ENCODE data around the gene PTPRG. TPM values are rescaled to one million over a fixed set of nuclear protein-coding genes. Genes with fewer than 3 reads are reported as not detected.

The PTPRG gene
- total and polyA plus RNA-seq, 2 of the 13 experiments (the other 11 are each of a cell fraction or from before 2014, with no cell fraction given): 8.0 to 25.3 TPM

DNA sequence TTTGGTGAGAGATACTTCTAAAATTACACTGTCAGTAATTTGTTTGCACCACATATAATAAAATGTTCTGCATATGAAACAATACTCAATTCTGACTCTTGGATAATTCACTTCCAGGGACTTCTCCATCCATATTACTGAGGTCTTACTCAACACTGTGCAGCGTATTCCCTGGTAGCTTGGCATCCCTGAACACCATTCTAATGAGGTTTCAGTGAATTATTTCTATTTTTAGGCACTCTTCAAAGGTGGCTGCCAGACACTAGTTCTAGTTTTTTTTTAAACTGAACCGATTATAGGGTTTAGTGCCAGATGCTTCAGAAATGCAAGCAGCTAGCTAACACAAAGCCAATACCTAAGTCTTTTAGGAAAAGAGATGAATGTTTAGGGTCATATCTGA is 528.7 kb downstream of the PTPRG start (continued):
- TF ChIP-seq ZNF569 (CRISPR knock-in tag; IDR thresholded peaks at IDR 0.05; ENCODE audit: borderline replicate concordance) (no peak), FOXP1 (IDR thresholded peaks at IDR 0.05) (no peak), FOXP1 (CRISPR knock-in tag; IDR thresholded peaks at IDR 0.05) (no peak), ZNF343 (CRISPR knock-in tag; IDR thresholded peaks at IDR 0.05) (no peak), ONECUT2 (CRISPR knock-in tag; IDR thresholded peaks at IDR 0.05) (no peak), LCORL (IDR thresholded peaks at IDR 0.05) (no peak), LCORL (CRISPR knock-in tag; IDR thresholded peaks at IDR 0.05) (no peak), ZNF576 (CRISPR knock-in tag; IDR thresholded peaks at IDR 0.05) (no peak), CREB3 (CRISPR knock-in tag; IDR thresholded peaks at IDR 0.05) (no peak), ZKSCAN1 (IDR thresholded peaks at IDR 0.05; ENCODE audit: low read length) (no peak), ZNF703 (CRISPR knock-in tag; IDR thresholded peaks at IDR 0.05; ENCODE audit: borderline replicate concordance) (no peak)

DNA sequence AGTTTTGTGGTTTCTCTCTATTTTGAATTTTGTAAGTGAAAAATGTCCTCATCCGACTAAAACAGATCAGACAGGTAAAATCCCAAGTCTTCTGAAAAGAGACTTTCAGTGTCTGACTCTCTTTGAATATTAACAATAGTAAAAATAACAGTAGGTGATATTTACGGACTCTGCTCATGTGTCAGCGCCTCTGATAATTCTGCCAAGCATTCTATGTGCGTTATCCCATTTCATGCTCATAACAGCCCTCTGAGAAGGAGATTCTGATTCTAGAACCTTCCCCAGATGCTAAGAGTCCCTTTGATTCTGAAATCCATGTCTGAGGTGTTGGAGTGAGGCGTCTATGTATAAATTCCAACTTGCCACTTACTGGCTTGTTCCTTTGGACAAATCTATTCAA is 529.1 kb downstream of the PTPRG start:
- in situ Hi-C loops (cut with HindIII; ENCODE audit: extremely low pct_ligation_motif_present, low pct_unique_long_range_greater_than_20kb) (no loop called here), intact Hi-C loops (cut with micrococcal nuclease; ENCODE audit: unreplicated experiment) (no loop called here)
- Histone ChIP-seq H2AFZ (ENCODE audit: low read length) (no peak overlapping the region), H3K36me3 (replicated peaks in 1 of 2; ENCODE audit: control insufficient read depth in 1 of 2, insufficient read depth in 2 of 2, low read length in 2 of 2) (no peaks in the 10 kb centered on the region), H3K4me1 (ENCODE audit: insufficient read depth, low read length) (peaks cover 8% of the 10 kb centered on the region; the same call in 1 of the 2 replicates), H3K4me3 (replicated peaks in 1 of 3; ENCODE audit: insufficient read depth in 1 of 3, low read depth in 2 of 3, low read length in 3 of 3) (no peak overlapping the region), H3K27me3 (ENCODE audit: control insufficient read depth in 1 of 2, insufficient read depth in 2 of 2, low read length in 2 of 2) (no peaks in the 10 kb centered on the region), H3K27ac (ENCODE audit: extremely low read length, insufficient read depth, low read length) (no peak overlapping the region), H3K4me2 (ENCODE audit: low read depth, low read length) (no peak overlapping the region), H3K79me2 (ENCODE audit: insufficient read depth, low read length) (no peaks in the 10 kb centered on the region), H3K9ac (ENCODE audit: insufficient read depth, low read depth, low read length) (no peak overlapping the region), H3K9me3 (ENCODE audit: low read length) (no peaks in the 10 kb centered on the region), H4K20me1 (ENCODE audit: insufficient read depth, low read length) (no peaks in the 10 kb centered on the region)
- DNase-seq (ENCODE audit: low spot score): no peak
- POLR2A ChIA-PET: no interaction called here
- no peak for ATAC-seq
- 96% methylated on average over 5 of the region's 5 CpGs for WGBS (ENCODE audit: low lambda C conversion rate)
- no peak for FAIRE-seq
- TF ChIP-seq HNF4G (IDR thresholded peaks at IDR 0.05; ENCODE audit: borderline replicate concordance, low read depth, low read length) (no peak), HNF4G (CRISPR knock-in tag; IDR thresholded peaks at IDR 0.05; ENCODE audit: borderline replicate concordance, low read depth) (no peak)
- BruUV-seq (replicated peaks): no TSS peak
- CTCF ChIA-PET (ENCODE audit: low intra/inter-chr PET ratio, low total read pairs): no interaction called here

Data from HepG2 (cell line).